MCF 10A (cell line): Measurements from ENCODE around the gene ISCA1. TPM values are rescaled to one million over a fixed set of nuclear protein-coding genes. Genes with fewer than 3 reads are reported as not detected.

Experiments used
- BruUV-seq: library from RNA; stranded (reverse); fragments of 400-500 nt; replicated peaks from 2 replicates; lab custom pipeline; 2021; lab: Mats Ljungman, UMichigan
- CTCF ChIA-PET: fragments of 300-600 bp; sonication (Branson Sonifier 250); formaldehyde crosslinking; extraction: SDS; loops from one replicate; lab custom pipeline; 2021; ENCODE audit warnings: antibody characterized with exemption, inconsistent platforms; lab: Yijun Ruan, JAX
- POLR2A ChIA-PET: fragments of 300-600, 350-650 bp; sonication (Branson Sonifier 250); formaldehyde crosslinking; extraction: SDS; loops from one replicate; lab custom pipeline; 2020; ENCODE audit warnings: antibody characterized with exemption, inconsistent platforms; lab: Yijun Ruan, JAX
- DNase-seq: peaks from one replicate; pipeline ENCODE4 v3.0.0-alpha.2; 2018; ENCODE audit not compliant: unreplicated experiment
- H3K27ac Mint-ChIP-seq: one replicate; pipeline ENCODE4 v1.8.0; 2022; ENCODE audit warnings: mild to moderate bottlenecking, low read depth, mixed read lengths; ENCODE audit not compliant: unreplicated experiment
- H3K27me3 Mint-ChIP-seq: one replicate; pipeline ENCODE4 v1.8.0; 2022; ENCODE audit warnings: mixed read lengths; ENCODE audit not compliant: insufficient read depth, unreplicated experiment
- H3K36me3 Mint-ChIP-seq: one replicate; pipeline ENCODE4 v1.8.0; 2022; ENCODE audit warnings: mild to moderate bottlenecking, moderate library complexity, mixed read lengths; ENCODE audit not compliant: insufficient read depth, unreplicated experiment
- H3K4me1 Mint-ChIP-seq: one replicate; pipeline ENCODE4 v1.8.0; 2022; ENCODE audit warnings: mixed read lengths; ENCODE audit not compliant: insufficient read depth, unreplicated experiment
- H3K4me3 Mint-ChIP-seq: one replicate; pipeline ENCODE4 v1.8.0; 2022; ENCODE audit warnings: mild to moderate bottlenecking, moderate library complexity, mixed read lengths; ENCODE audit not compliant: unreplicated experiment
- H3K9me3 Mint-ChIP-seq: one replicate; pipeline ENCODE4 v1.8.0; 2022; ENCODE audit warnings: mixed read lengths; ENCODE audit not compliant: unreplicated experiment
- CTCF ChIP-seq: fragments of 200-600 bp; IDR thresholded peaks from one replicate; pipeline ENCODE4 v1.8.0; 2022; ENCODE audit warnings: antibody characterized with exemption, mild to moderate bottlenecking; ENCODE audit not compliant: unreplicated experiment
- intact Hi-C: fragments of 100-400 bp; cut with micrococcal nuclease; formaldehyde crosslinking; loops from 2 replicates; pipeline ENCODE4 v1.14.1; 2022
- total RNA-seq: library from RNA; stranded (reverse); gene quantifications from 2 replicates; pipeline ENCODE4 v1.2.3, GENCODE V29; 2022

Gene ISCA1
- total RNA-seq, 1 experiment from 2014 or later: 31.1 TPM

GRCh38 chr9:86246752-86247161 is 35.6 kb downstream of the ISCA1 start:
- intact Hi-C loops: no loop called here
- ChIA-PET CTCF (no interaction called here), POLR2A (no interaction called here)
- BruUV-seq: no TSS peak
- Mint-ChIP-seq H3K27ac (no peak overlapping the region), H3K36me3 (no peaks in the 10 kb centered on the region), H3K27me3 (no peaks in the 10 kb centered on the region), H3K4me3 (no peak overlapping the region), H3K4me1 (peaks cover 6% of the 10 kb centered on the region), H3K9me3 (no peaks in the 10 kb centered on the region)
- peak; percentile 21 for DNase-seq
- no peak for TF ChIP-seq CTCF

- Mint-ChIP-seq H3K27me3 (no peaks in the 10 kb centered on the region), H3K27ac (no peak overlapping the region), H3K9me3 (no peaks in the 10 kb centered on the region), H3K36me3 (no peaks in the 10 kb centered on the region), H3K4me3 (no peak overlapping the region), H3K4me1 (peaks cover 3% of the 10 kb centered on the region)
- CTCF ChIA-PET: interaction anchor here (1.2 to 5.7 kb wide), 3 partner anchors 41 to 423 kb away, joined by 4 to 56 read pairs (median 4); no protein-coding TSS in a partner anchor
- DNase-seq: no peak
- no TSS peak for BruUV-seq
- POLR2A ChIA-PET: interaction anchor here (0.6 kb wide), 1 partner anchor 89 kb away, joined by 3 read pairs; no protein-coding TSS in a partner anchor
- intact Hi-C loops: no loop called here
- no peak for TF ChIP-seq CTCF
Observed at GRCh38 chr9:86242071-86242470, 40.3 kb downstream of the ISCA1 start.

GRCh38 chr9:86241216-86241615 is 41.1 kb downstream of the ISCA1 start:
- no peaks in the 10 kb centered on the region for H3K4me1 Mint-ChIP-seq
- no peaks in the 10 kb centered on the region for H3K27me3 Mint-ChIP-seq
- H3K4me3 Mint-ChIP-seq: no peak overlapping the region
- no TSS peak for BruUV-seq
- DNase-seq: no peak
- H3K36me3 Mint-ChIP-seq: no peaks in the 10 kb centered on the region
- CTCF ChIA-PET: interaction anchor here (0.7 to 5.7 kb wide), 6 partner anchors 12 to 296 kb away, joined by 3 to 56 read pairs (median 4); no protein-coding TSS in a partner anchor
- intact Hi-C loops: no loop called here
- TF ChIP-seq CTCF: no peak
- no peak overlapping the region for H3K27ac Mint-ChIP-seq
- POLR2A ChIA-PET: no interaction called here
- H3K9me3 Mint-ChIP-seq: no peaks in the 10 kb centered on the region

GRCh38 chr9:86238861-86239770 is 43.2 kb downstream of the ISCA1 start:
- Mint-ChIP-seq H3K27ac (no peak overlapping the region), H3K4me3 (no peak overlapping the region), H3K36me3 (no peaks in the 10 kb centered on the region), H3K4me1 (no peaks in the 10 kb centered on the region), H3K27me3 (peaks cover 12% of the 10 kb centered on the region), H3K9me3 (no peaks in the 10 kb centered on the region)
- ChIA-PET CTCF (interaction anchor here (0.5 to 5.7 kb wide), 32 partner anchors 8 to 452 kb away, joined by 3 to 56 read pairs (median 4); partner anchors contain the start of gene C9orf153), POLR2A (interaction anchor here (1.3 to 1.5 kb wide), 2 partner anchors 42 to 139 kb away, joined by 3 to 5 read pairs; no protein-coding TSS in a partner anchor)
- no TSS peak for BruUV-seq
- intact Hi-C loops: loop anchor here (1.0 to 2.0 kb wide), 3 partner anchors 36 to 414 kb away; no protein-coding TSS in a partner anchor
- no peak for DNase-seq
- TF ChIP-seq CTCF: peak; percentile 19
